Body of pancreas (tissue), 4 donors: Measurements from ENCODE around the gene ATP6V1F.

Experiments used
- CTCF ChIP-seq, 7 experiments: fragments of 450-650 bp in 4 of 7; fragments of 200-600 bp in 3 of 7; sonication (generic) in 3 of 7; IDR thresholded peaks; one replicate each; pipeline ENCODE4 v1.5.1; 2016 to 2019; ENCODE audit warnings: antibody characterized with exemption in 7 of 7
- POLR2A ChIP-seq, 3 donors: fragments of 450-650 bp; IDR thresholded peaks; one replicate each; pipeline ENCODE4 v1.6.1; 2016; ENCODE audit warnings: antibody characterized with exemption in 3 of 3, mild to moderate bottlenecking in 2 of 3

- peak in 3 of 7 experiments; percentile 14 to 50 (median 18) for TF ChIP-seq CTCF (IDR thresholded peaks at IDR 0.05)
- peak; percentile 30 to 84 (median 72) for TF ChIP-seq POLR2A (IDR thresholded peaks at IDR 0.05)
These were observed at the start of gene ATP6V1F for GRCh38 chr7:128862571-128863432.
